T-cell (primary cell): ENCODE data around the gene EMC9. TPM values are rescaled to one million over a fixed set of nuclear protein-coding genes. Genes with fewer than 3 reads are reported as not detected.

Experiments
- ATAC-seq, 4 experiments: fragments of 200-7000 bp in 3 of 4; fragments of 150-1000 bp in 1 of 4; cut with Tn5 transposase; replicated peaks in 1 of 4; 1 replicate in 3 of 4; 2 replicates in 1 of 4; pipeline ENCODE4 v1.10.0; 2021; ENCODE audit warnings: moderate library complexity in 3 of 4, mild to moderate bottlenecking in 2 of 4, moderate number of reproducible peaks in 1 of 4
- CTCF ChIA-PET, 2 donors: fragments of 300-600 bp; sonication (Branson Sonifier 250); formaldehyde crosslinking; loops; one replicate each; lab custom pipeline; 2022; ENCODE audit warnings: antibody characterized with exemption in 2 of 2; lab: Charles Lee
- POLR2A ChIA-PET, 2 donors: fragments of 300-600 bp; sonication (Branson Sonifier 250); formaldehyde crosslinking; loops; one replicate each; lab custom pipeline; 2022; ENCODE audit warnings: antibody characterized with exemption in 2 of 2; lab: Charles Lee
- DNase-seq, 35 experiments: peaks; one replicate each; pipeline versions ENCODE4 v3.0.0 to v3.0.0-alpha.2; 2013 to 2023
- H3K27ac ChIP-seq: one replicate; pipeline ENCODE4 v1.5.1; 2013; ENCODE audit warnings: low read length
- H3K27me3 ChIP-seq, 2 experiments: replicated peaks in 1 of 2; 1 replicate in 1 of 2; 2 replicates in 1 of 2; pipeline versions ENCODE4 v1.6.1 to v1.7.0; 2013; ENCODE audit warnings: low read length in 1 of 2, mixed read lengths in 1 of 2; ENCODE audit not compliant: control insufficient read depth in 2 of 2, insufficient read depth in 2 of 2; ENCODE audit errors: extremely low read depth in 1 of 2
- H3K36me3 ChIP-seq, 2 donors: 1 replicate in 1 of 2; 2 replicates in 1 of 2; pipeline versions ENCODE4 v1.6.1 to v1.7.0; 2013; ENCODE audit warnings: low read length in 1 of 2; ENCODE audit not compliant: control insufficient read depth in 2 of 2, insufficient read depth in 1 of 2; ENCODE audit errors: extremely low read depth in 1 of 2
- H3K4me1 ChIP-seq, 2 experiments: 1 replicate in 1 of 2; 2 replicates in 1 of 2; pipeline versions ENCODE4 v1.6.1 to v1.7.0; 2013; ENCODE audit warnings: low read length in 2 of 2, mixed read lengths in 1 of 2; ENCODE audit not compliant: insufficient read depth in 2 of 2, control insufficient read depth in 1 of 2; ENCODE audit errors: extremely low read depth in 1 of 2
- H3K4me3 ChIP-seq, 2 donors: 1 replicate in 1 of 2; 2 replicates in 1 of 2; pipeline versions ENCODE4 v1.5.1 to v1.7.0; 2013; ENCODE audit warnings: mild to moderate bottlenecking in 2 of 2, low read length in 1 of 2, moderate library complexity in 1 of 2; ENCODE audit not compliant: control insufficient read depth in 1 of 2; ENCODE audit errors: extremely low read depth in 1 of 2
- H3K9me3 ChIP-seq: 2 replicates; pipeline ENCODE4 v1.7.0; 2013
- H3K27ac Mint-ChIP-seq, 2 donors: one replicate each; pipeline ENCODE4 v1.8.0; 2020 to 2021; ENCODE audit warnings: mild to moderate bottlenecking in 2 of 2, mixed read lengths in 2 of 2
- H3K27me3 Mint-ChIP-seq, 2 donors: one replicate each; pipeline ENCODE4 v1.8.0; 2021 to 2022; ENCODE audit warnings: mixed read lengths in 2 of 2
- H3K36me3 Mint-ChIP-seq: one replicate; pipeline ENCODE4 v1.8.0; 2021; ENCODE audit warnings: mixed read lengths
- H3K4me1 Mint-ChIP-seq, 3 donors: one replicate each; pipeline ENCODE4 v1.8.0; 2020 to 2022; ENCODE audit warnings: mixed read lengths in 3 of 3, mild to moderate bottlenecking in 1 of 3
- H3K4me3 Mint-ChIP-seq, 3 donors: one replicate each; pipeline ENCODE4 v1.8.0; 2020 to 2022; ENCODE audit warnings: mild to moderate bottlenecking in 3 of 3, mixed read lengths in 3 of 3, moderate library complexity in 3 of 3
- H3K9me3 Mint-ChIP-seq, 3 donors: one replicate each; pipeline ENCODE4 v1.8.0; 2020 to 2022; ENCODE audit warnings: mixed read lengths in 3 of 3
- WGBS: methylation state at CpG from one replicate; pipeline ENCODE4 v1.1.5; 2013; ENCODE audit warnings: missing lambda C conversion rate; ENCODE audit not compliant: insufficient coverage; 5-methylcytosine and 5-hydroxymethylcytosine counted together
- total RNA-seq, 35 experiments: library from RNA in 6 of 35; stranded (reverse) in 6 of 35; fragments of 120-200 nt in 1 of 35; gene quantifications; one replicate each; pipeline versions ENCODE4 v1.2.1 to v1.2.4 and lab custom pipeline; 2013 to 2026

EMC9 gene, protein sequence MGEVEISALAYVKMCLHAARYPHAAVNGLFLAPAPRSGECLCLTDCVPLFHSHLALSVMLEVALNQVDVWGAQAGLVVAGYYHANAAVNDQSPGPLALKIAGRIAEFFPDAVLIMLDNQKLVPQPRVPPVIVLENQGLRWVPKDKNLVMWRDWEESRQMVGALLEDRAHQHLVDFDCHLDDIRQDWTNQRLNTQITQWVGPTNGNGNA
- total RNA-seq (10 to 100 TPM in 3 of 5 donors, 1 to 10 TPM in 2; 9.3 to 29.8 (median 20.8) TPM), total RNA-seq (lab: John Stamatoyannopoulos, UW) (3.0 to 14.0 (median 9.0) reads per million in 29 experiments)
- 9.1 TPM for total RNA-seq (2013)

GRCh38 chr14:24141097-24141880 is at the start of gene EMC9:
TSS of gene EMC9 (minus strand) at chr14:24141591. CDS start at chr14:24141304, 287 bp downstream.
- peaks cover 19 to 51% of the 10 kb centered on the region in 2 donors for H3K36me3 ChIP-seq
- peak; percentile 98 to 100 (median 99) for DNase-seq
- peaks cover 22 to 72% of the 10 kb centered on the region in 2 experiments for H3K4me1 ChIP-seq
- H3K4me1 Mint-ChIP-seq, result peaks cover 80 to 84% (median 82%) of the 10 kb centered on the region in 3 donors
- H3K9me3 ChIP-seq, result no peaks in the 10 kb centered on the region
- ChIA-PET POLR2A (interaction anchor here (0.5 to 1.0 kb wide), 8 partner anchors 20 to 1046 kb away, joined by 3 to 15 read pairs (median 4); partner anchors contain the start of genes ACIN1 (in 1 of the 2), C14orf119 (in 1 of the 2), DCAF11 (in 1 of the 2) and IRF9 (in 1 of the 2)), CTCF (interaction anchor here (0.6 to 2.2 kb wide), 5 partner anchors 20 to 167 kb away, joined by 3 to 13 read pairs (median 7); partner anchors contain the start of genes CIDEB (in 1 of the 2), DCAF11 (in 1 of the 2), IRF9 (in 1 of the 2) and NRL (in 1 of the 2))
- peaks cover 33% of the 10 kb centered on the region for H3K36me3 Mint-ChIP-seq
- peak; percentile 90 to 93 (median 90) for ATAC-seq
- peak within 1 kb of the TSS; percentile 69 to 90 for H3K4me3 ChIP-seq
- peak within 1 kb of the TSS; percentile 63 for H3K27ac ChIP-seq
- H3K27ac Mint-ChIP-seq, result peak within 1 kb of the TSS; percentile 90 to 92
- H3K27me3 ChIP-seq, result no peaks in the 10 kb centered on the region
- peak within 1 kb of the TSS; percentile 85 to 97 (median 88) for H3K4me3 Mint-ChIP-seq
- H3K27me3 Mint-ChIP-seq, result no peaks in the 10 kb centered on the region
- under 1% methylated on average over 61 of the region's 65 CpGs for WGBS
- H3K9me3 Mint-ChIP-seq, result no peaks in the 10 kb centered on the region

GRCh38 chr14:24190416-24190815 is 49.0 kb upstream of the EMC9 start:
- H3K27me3 Mint-ChIP-seq, result no peaks in the 10 kb centered on the region
- Histone ChIP-seq H3K27ac (no peak overlapping the region), H3K4me3 (no peak overlapping the region), H3K9me3 (no peaks in the 10 kb centered on the region), H3K27me3 (no peaks in the 10 kb centered on the region), H3K36me3 (peaks cover 15 to 39% of the 10 kb centered on the region in 2 donors), H3K4me1 (peaks cover 11 to 46% of the 10 kb centered on the region in 2 experiments)
- no peaks in the 10 kb centered on the region for H3K9me3 Mint-ChIP-seq
- H3K36me3 Mint-ChIP-seq, result peaks cover 23% of the 10 kb centered on the region
- peaks cover 53 to 63% (median 55%) of the 10 kb centered on the region in 3 donors for H3K4me1 Mint-ChIP-seq
- ChIA-PET POLR2A (interaction anchor here in 1 of 2 donors (0.6 to 0.7 kb wide), 2 partner anchors 8 to 30 kb away, joined by 3 to 5 read pairs; no protein-coding TSS in a partner anchor), CTCF (no interaction called here)
- WGBS, result 88% methylated on average over 8 of the region's 10 CpGs
- ATAC-seq (no peak), DNase-seq (no peak)
- H3K4me3 Mint-ChIP-seq, result no peak overlapping the region
- H3K27ac Mint-ChIP-seq, result no peak overlapping the region

GRCh38 chr14:24189460-24189859 is 48.1 kb upstream of the EMC9 start:
- POLR2A ChIA-PET, result interaction anchor here (0.6 to 1.0 kb wide), 3 partner anchors 28 to 50 kb away, joined by 3 to 7 read pairs (median 3); partner anchors contain the start of gene IRF9 (in 1 of the 2)
- no peak for DNase-seq
- Histone ChIP-seq H3K9me3 (no peaks in the 10 kb centered on the region), H3K27ac (peak overlapping the region; percentile 50), H3K4me3 (no peak overlapping the region), H3K27me3 (no peaks in the 10 kb centered on the region), H3K4me1 (peaks cover 6 to 40% of the 10 kb centered on the region in 2 experiments), H3K36me3 (peaks cover 23 to 49% of the 10 kb centered on the region in 2 donors)
- Mint-ChIP-seq H3K36me3 (peaks cover 26% of the 10 kb centered on the region), H3K4me3 (no peak overlapping the region), H3K27ac (peak overlapping the region; percentile 89 to 94), H3K27me3 (no peaks in the 10 kb centered on the region), H3K4me1 (peaks cover 46 to 56% (median 47%) of the 10 kb centered on the region in 3 donors), H3K9me3 (no peaks in the 10 kb centered on the region)
- WGBS, result 93% methylated on average over 3 of the region's 9 CpGs
- ATAC-seq, result no peak
- CTCF ChIA-PET, result interaction anchor here in 1 of 2 donors (1.7 kb wide), 1 partner anchor 53 kb away, joined by 10 read pairs; the partner anchor contains the start of gene TINF2

- H3K27me3 Mint-ChIP-seq, result no peaks in the 10 kb centered on the region
- CTCF ChIA-PET, result interaction anchor here (0.6 to 1.7 kb wide), 4 partner anchors 14 to 53 kb away, joined by 3 to 10 read pairs (median 3); partner anchors contain the start of genes MDP1 (in 1 of the 2) and TINF2 (in 1 of the 2)
- no peaks in the 10 kb centered on the region for H3K9me3 Mint-ChIP-seq
- no CpG with 5 or more reads among the region's 3 CpGs for WGBS
- H3K27ac Mint-ChIP-seq, result peak overlapping the region; percentile 89 to 94
- no peak for ATAC-seq
- peak overlapping the region; percentile 86 to 89 (median 89) for H3K4me3 Mint-ChIP-seq
- POLR2A ChIA-PET, result interaction anchor here (0.6 to 1.1 kb wide), 4 partner anchors 28 to 74 kb away, joined by 3 to 7 read pairs (median 5); partner anchors contain the start of genes DCAF11 (in 2 of the 2), NRL (in 2 of the 2) and IRF9 (in 1 of the 2)
- H3K4me1 Mint-ChIP-seq, result peaks cover 42 to 52% (median 42%) of the 10 kb centered on the region in 3 donors
- DNase-seq, result no peak
- peaks cover 3 to 38% of the 10 kb centered on the region in 2 experiments for H3K4me1 ChIP-seq
- peaks cover 26% of the 10 kb centered on the region for H3K36me3 Mint-ChIP-seq
- no peaks in the 10 kb centered on the region for H3K27me3 ChIP-seq
- H3K4me3 ChIP-seq, result peak overlapping the region in 1 of 2 donors; percentile 84
- no peaks in the 10 kb centered on the region for H3K9me3 ChIP-seq
- H3K36me3 ChIP-seq, result peaks cover 24 to 53% of the 10 kb centered on the region in 2 donors
- peak overlapping the region; percentile 50 for H3K27ac ChIP-seq
Measured at GRCh38 chr14:24189059-24189375, 47.6 kb upstream of the EMC9 start.

DNA sequence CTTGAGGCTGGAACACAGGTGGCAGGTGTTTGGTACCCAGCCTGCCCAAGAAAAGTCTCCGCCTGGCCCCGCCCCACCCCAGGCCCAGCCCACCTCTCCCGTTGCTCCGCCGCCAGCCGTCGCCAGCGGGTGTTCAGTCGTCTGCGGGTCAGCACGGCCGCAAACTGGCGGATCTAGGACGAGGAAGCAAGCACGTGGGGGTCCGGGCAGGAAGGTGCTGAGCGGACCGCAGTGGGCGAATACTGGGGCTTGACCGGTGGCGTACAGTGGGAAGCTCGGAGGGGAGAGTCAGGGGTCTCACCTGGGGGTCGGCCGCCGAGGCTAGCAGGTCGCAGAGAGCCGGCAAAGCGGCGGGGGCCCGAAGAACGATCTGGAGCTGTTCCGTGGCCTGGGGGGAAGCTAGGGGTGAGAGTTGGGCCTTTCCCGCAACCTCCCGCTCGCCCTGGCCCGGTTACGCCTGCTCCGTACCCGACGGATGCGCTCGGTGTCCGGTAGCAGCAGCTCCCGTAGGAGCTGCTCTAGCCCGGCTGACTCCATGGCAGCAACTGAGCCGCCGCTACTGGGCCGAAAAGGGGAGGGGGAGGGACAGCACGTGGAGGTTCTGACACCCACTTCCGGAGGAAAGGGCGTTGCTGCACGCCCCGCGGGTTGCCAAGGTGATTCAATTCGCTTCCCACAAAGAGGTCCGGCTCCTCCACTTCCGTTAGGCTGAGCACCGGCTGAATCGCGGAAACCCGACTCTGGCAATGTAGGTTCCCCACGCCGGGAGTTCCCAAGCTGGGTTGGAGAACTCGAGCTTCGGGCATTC is 47.1 kb upstream of the EMC9 start, which contains the start of gene IPO4:
Gene IPO4, minus strand, starts transcription at position 566 of the 808 bp plus-strand sequence. Its CDS starts 29 bp downstream, at position 537.
- H3K4me3 ChIP-seq, result peak within 1 kb of the TSS; percentile 84 to 89
- peaks cover 22 to 58% of the 10 kb centered on the region in 2 donors for H3K36me3 ChIP-seq
- CTCF ChIA-PET, result interaction anchor here (0.6 to 1.7 kb wide), 5 partner anchors 15 to 54 kb away, joined by 3 to 10 read pairs (median 3); partner anchors contain the start of genes IRF9 (in 1 of the 2), MDP1 (in 1 of the 2) and TINF2 (in 1 of the 2)
- H3K9me3 Mint-ChIP-seq, result no peaks in the 10 kb centered on the region
- H3K27ac ChIP-seq, result peak within 1 kb of the TSS; percentile 70
- peak; percentile 83 to 97 (median 94) for DNase-seq
- no peaks in the 10 kb centered on the region for H3K27me3 ChIP-seq
- peak within 1 kb of the TSS; percentile 89 to 94 for H3K27ac Mint-ChIP-seq
- H3K36me3 Mint-ChIP-seq, result peaks cover 29% of the 10 kb centered on the region
- peak within 1 kb of the TSS; percentile 86 to 89 (median 89) for H3K4me3 Mint-ChIP-seq
- no peaks in the 10 kb centered on the region for H3K27me3 Mint-ChIP-seq
- H3K9me3 ChIP-seq, result no peaks in the 10 kb centered on the region
- POLR2A ChIA-PET, result interaction anchor here (0.6 to 1.1 kb wide), 5 partner anchors 27 to 110 kb away, joined by 3 to 7 read pairs (median 4); partner anchors contain the start of genes DCAF11 (in 2 of the 2), NRL (in 2 of the 2) and IRF9 (in 1 of the 2)
- under 1% methylated on average over 60 of the region's 65 CpGs for WGBS
- ATAC-seq, result peak; percentile 91 to 95 (median 94)
- peaks cover 3 to 36% of the 10 kb centered on the region in 2 experiments for H3K4me1 ChIP-seq
- peaks cover 38 to 50% (median 40%) of the 10 kb centered on the region in 3 donors for H3K4me1 Mint-ChIP-seq
